Astrocyte of the spinal cord (primary cell): ENCODE measurements around the gene HIC1.

Source experiments
- DNase-seq: peaks from one replicate; pipeline ENCODE4 v3.0.0; 2011; ENCODE audit warnings: low read depth, low spot score
- H3K4me3 ChIP-seq: 2 replicates; pipeline ENCODE4 v1.5.1; 2011; ENCODE audit warnings: low read depth, mild to moderate bottlenecking, low read length, moderate library complexity
- CTCF ChIP-seq: IDR thresholded peaks from 2 replicates; pipeline ENCODE4 v1.5.1; 2012; ENCODE audit warnings: low read depth, mild to moderate bottlenecking, low read length, inconsistent platforms
- in situ Hi-C: cut with HindIII; loops from 2 replicates; pipeline ENCODE4 v1.10.0; 2017; ENCODE audit warnings: low sequenced_read_pairs

Gene HIC1

GRCh38 chr17:2025622-2026309 is 29.1 kb upstream of the HIC1 start:
- in situ Hi-C loops, result loop anchor here (25.0 kb wide), 1 partner anchor 113 kb away; no protein-coding TSS in a partner anchor
- peak overlapping the region; percentile 13 for H3K4me3 ChIP-seq
- peak; percentile 43 for DNase-seq
- peak; percentile 71 for TF ChIP-seq CTCF

- TF ChIP-seq CTCF, result no peak
- no peak overlapping the region for H3K4me3 ChIP-seq
- DNase-seq, result no peak
- in situ Hi-C loops, result loop anchor here (25.0 kb wide), 1 partner anchor 115 kb away; no protein-coding TSS in a partner anchor
Observed at GRCh38 chr17:2027528-2028233, 27.2 kb upstream of the HIC1 start.

GRCh38 chr17:2028234-2028614 is 26.7 kb upstream of the HIC1 start:
- in situ Hi-C loops, result loop anchor here (25.0 kb wide), 1 partner anchor 116 kb away; no protein-coding TSS in a partner anchor
- no peak for DNase-seq
- TF ChIP-seq CTCF, result no peak
- H3K4me3 ChIP-seq, result no peak overlapping the region

- no peak overlapping the region for H3K4me3 ChIP-seq
- DNase-seq, result no peak
- no peak for TF ChIP-seq CTCF
- in situ Hi-C loops, result loop anchor here (25.0 kb wide), 1 partner anchor 116 kb away; no protein-coding TSS in a partner anchor
Observed at GRCh38 chr17:2028737-2029136, 26.2 kb upstream of the HIC1 start.

- TF ChIP-seq CTCF, result no peak
- DNase-seq, result peak; percentile 89
- peak within 1 kb of the TSS; percentile 99 for H3K4me3 ChIP-seq
- in situ Hi-C loops, result loop anchor here (25.0 kb wide), 1 partner anchor 118 kb away; no protein-coding TSS in a partner anchor
Observed at GRCh38 chr17:2029911-2030778, 24.8 kb upstream of the HIC1 start, which contains the start of gene DPH1. DPH1 (plus strand) TSS chr17:2030153; CDS start chr17:2030170, 17 bp downstream.

GRCh38 chr17:2030779-2031163 is 24.1 kb upstream of the HIC1 start:
- TF ChIP-seq CTCF, result peak; percentile 74
- DNase-seq, result no peak
- H3K4me3 ChIP-seq, result peak overlapping the region; percentile 99
- in situ Hi-C loops, result loop anchor here (25.0 kb wide), 1 partner anchor 118 kb away; no protein-coding TSS in a partner anchor
